Vagina (tissue), 2 donors: ENCODE measurements around the gene TMEM129. TPM values are rescaled to one million over a fixed set of nuclear protein-coding genes. Genes with fewer than 3 reads are reported as not detected.

Source experiments
- DNase-seq, 2 donors: peaks; one replicate each; pipeline ENCODE4 v3.0.0-alpha.2; 2017; ENCODE audit errors: extremely low spot score in 2 of 2
- H3K27ac ChIP-seq: fragments of 200-600 bp; sonication (generic); one replicate; pipeline ENCODE4 v1.5.1; 2019
- H3K27me3 ChIP-seq: fragments of 200-600 bp; sonication (generic); one replicate; pipeline ENCODE4 v1.5.1; 2019
- H3K36me3 ChIP-seq, 2 donors: fragments of 200-600 bp; sonication (generic); one replicate each; pipeline ENCODE4 v1.5.1; 2017 to 2019
- H3K4me1 ChIP-seq: fragments of 200-600 bp; sonication (generic); one replicate; pipeline ENCODE4 v1.5.1; 2019
- H3K4me3 ChIP-seq, 2 donors: fragments of 200-600 bp; sonication (generic); 1 replicate in 1 of 2; 2 replicates in 1 of 2; pipeline ENCODE4 v1.5.1; 2016 to 2019
- H3K9me3 ChIP-seq: fragments of 200-600 bp; sonication (generic); one replicate; pipeline ENCODE4 v1.5.1; 2019
- POLR2A ChIP-seq, 2 donors: fragments of 450-650 bp; IDR thresholded peaks; one replicate each; pipeline ENCODE4 v1.6.1; 2017; ENCODE audit warnings: antibody characterized with exemption in 2 of 2, mild to moderate bottlenecking in 2 of 2, moderate library complexity in 2 of 2
- POLR2AphosphoS5 ChIP-seq, 2 donors: sonication (generic); formaldehyde crosslinking; IDR thresholded peaks; one replicate each; pipeline ENCODE4 v1.9.0; 2017; ENCODE audit warnings: antibody characterized with exemption in 2 of 2, mild to moderate bottlenecking in 2 of 2, low read depth in 1 of 2; ENCODE audit not compliant: insufficient read depth in 1 of 2
- intact Hi-C: fragments of 100-400 bp; cut with DNase I; formaldehyde crosslinking; loops from one replicate; pipeline ENCODE4 v1.15.1; 2023
- total RNA-seq: library from RNA; depleted of rRNA; stranded (reverse); fragments of >200 nt; gene quantifications from one replicate; pipeline ENCODE4 v1.2.3, GENCODE V29; 2016
- TF ChIP-seq, protein P1 (sequence below), 3 experiments: fragments of 450-650 bp in 2 of 3; fragments of 200-600 bp in 1 of 3; sonication (generic) in 1 of 3; IDR thresholded peaks; one replicate each; pipeline ENCODE4 v1.5.1; 2017 to 2019; ENCODE audit warnings: antibody characterized with exemption in 3 of 3, mild to moderate bottlenecking in 2 of 3, moderate library complexity in 2 of 3

TMEM129 gene
- total RNA-seq, 1 donor from 2014 or later = 50.6 TPM

DNA sequence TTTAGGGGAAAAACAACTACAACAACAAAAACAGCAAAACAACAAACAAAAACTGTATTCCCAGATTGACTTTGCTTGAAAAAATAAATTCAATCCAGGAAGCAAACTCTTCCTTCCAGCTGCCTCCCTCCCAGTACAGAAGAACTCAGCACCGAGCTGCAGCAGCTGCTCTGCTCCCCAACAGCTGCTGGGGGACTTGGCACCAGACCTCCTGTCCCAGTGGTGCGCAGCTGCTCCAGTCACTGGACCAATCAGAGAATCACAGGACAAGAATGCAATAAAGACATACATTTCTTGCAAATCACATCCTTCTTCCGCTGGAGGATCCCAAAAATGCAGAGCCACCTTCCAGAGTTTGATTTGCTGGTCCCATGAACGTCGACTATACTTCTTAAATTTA, 25.2 kb downstream of the TMEM129 start:
- Histone ChIP-seq H3K4me1 (no peaks in the 10 kb centered on the region), H3K9me3 (no peaks in the 10 kb centered on the region)
- DNase-seq = no peak

DNA sequence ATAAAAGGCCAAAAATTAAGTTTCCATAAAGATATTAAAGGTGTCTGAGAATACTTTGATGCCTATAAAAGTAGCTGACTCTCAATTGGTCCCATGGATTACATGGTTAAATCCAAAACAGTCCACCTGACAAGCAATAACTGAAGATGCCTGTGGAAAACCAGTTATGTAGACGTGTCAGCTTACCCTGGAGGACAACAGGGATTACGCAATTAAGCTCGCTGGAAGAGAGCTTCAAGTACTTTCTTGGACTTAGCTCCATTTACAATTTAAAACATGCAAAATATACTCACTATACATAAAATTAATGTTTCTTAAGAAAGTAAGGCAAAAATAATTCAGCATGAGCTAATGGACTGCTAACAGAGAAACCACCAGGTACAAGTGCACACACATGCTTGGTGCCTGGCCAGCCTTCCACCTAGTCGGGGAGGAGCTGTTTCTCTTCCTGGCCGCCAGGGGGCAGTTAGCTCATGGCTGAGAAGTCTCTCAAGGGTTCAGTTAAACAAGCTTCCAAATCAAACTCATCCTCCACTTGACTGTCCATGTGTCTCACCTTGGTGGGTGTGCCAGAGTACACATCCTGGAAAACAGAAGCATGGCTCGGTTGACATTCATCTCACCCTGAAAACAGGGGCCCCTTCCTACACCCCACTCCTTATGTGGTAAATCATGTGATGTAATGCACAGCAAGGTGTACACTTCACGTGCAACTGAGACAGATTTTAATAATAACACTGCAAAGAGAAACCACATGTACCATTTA, 27.8 kb downstream of the TMEM129 start:
- intact Hi-C loops = no loop called here
- DNase-seq = no peak
- TF ChIP-seq, protein P1, sequence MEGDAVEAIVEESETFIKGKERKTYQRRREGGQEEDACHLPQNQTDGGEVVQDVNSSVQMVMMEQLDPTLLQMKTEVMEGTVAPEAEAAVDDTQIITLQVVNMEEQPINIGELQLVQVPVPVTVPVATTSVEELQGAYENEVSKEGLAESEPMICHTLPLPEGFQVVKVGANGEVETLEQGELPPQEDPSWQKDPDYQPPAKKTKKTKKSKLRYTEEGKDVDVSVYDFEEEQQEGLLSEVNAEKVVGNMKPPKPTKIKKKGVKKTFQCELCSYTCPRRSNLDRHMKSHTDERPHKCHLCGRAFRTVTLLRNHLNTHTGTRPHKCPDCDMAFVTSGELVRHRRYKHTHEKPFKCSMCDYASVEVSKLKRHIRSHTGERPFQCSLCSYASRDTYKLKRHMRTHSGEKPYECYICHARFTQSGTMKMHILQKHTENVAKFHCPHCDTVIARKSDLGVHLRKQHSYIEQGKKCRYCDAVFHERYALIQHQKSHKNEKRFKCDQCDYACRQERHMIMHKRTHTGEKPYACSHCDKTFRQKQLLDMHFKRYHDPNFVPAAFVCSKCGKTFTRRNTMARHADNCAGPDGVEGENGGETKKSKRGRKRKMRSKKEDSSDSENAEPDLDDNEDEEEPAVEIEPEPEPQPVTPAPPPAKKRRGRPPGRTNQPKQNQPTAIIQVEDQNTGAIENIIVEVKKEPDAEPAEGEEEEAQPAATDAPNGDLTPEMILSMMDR (IDR thresholded peaks at IDR 0.05) = peak; percentile 49 to 78 (median 74)
- TF ChIP-seq POLR2AphosphoS5 (IDR thresholded peaks at IDR 0.05; ENCODE audit: insufficient read depth in 1 of 2, low read depth in 1 of 2) = no peak
- no peak overlapping the region for H3K27ac ChIP-seq
- H3K27me3 ChIP-seq = no peaks in the 10 kb centered on the region
- no peaks in the 10 kb centered on the region for H3K9me3 ChIP-seq
- peaks cover 0 to 61% of the 10 kb centered on the region in 2 donors for H3K36me3 ChIP-seq
- no peaks in the 10 kb centered on the region for H3K4me1 ChIP-seq
- H3K4me3 ChIP-seq = no peak overlapping the region

More for the DNA sequence above, 25.2 kb downstream of the TMEM129 start:
- intact Hi-C loops = no loop called here
- H3K27ac ChIP-seq = no peak overlapping the region
- peaks cover 0 to 78% of the 10 kb centered on the region in 2 donors for H3K36me3 ChIP-seq
- H3K27me3 ChIP-seq = no peaks in the 10 kb centered on the region
- no peak for TF ChIP-seq POLR2AphosphoS5 (IDR thresholded peaks at IDR 0.05; ENCODE audit: insufficient read depth in 1 of 2, low read depth in 1 of 2)
- TF ChIP-seq, protein P1 (IDR thresholded peaks at IDR 0.05) = no peak
- no peak overlapping the region for H3K4me3 ChIP-seq

DNA sequence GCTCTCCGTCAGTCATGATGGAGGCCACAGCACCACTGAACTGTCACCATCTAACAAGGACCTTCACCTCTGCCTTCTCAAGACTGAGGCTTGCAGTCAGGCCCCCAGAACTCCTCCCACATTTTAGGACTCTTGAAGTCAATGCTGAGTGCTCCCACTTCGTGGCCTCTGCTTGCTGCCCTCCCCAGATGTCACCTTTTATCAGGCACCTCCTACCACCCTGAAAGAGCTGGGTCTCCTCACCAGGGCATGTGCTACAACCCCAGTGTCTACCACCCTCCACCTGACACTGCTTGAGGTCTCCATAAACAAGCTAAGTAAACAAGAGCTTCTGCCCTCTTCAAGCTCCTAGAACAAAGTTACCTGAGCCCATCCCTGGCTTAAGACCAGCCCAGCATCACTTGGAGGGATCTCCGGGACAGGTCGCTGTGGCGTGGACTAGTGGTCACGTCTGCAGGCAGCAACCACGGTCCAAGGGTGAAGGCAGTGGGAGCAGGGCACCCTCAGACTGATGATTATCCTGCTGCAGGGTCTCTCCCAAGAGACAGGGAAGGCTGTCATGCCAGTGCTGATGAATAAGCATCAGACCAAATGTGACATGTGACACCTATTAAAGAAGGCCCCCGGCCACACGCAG, 29.3 kb downstream of the TMEM129 start:
- no peak overlapping the region for H3K27ac ChIP-seq
- H3K4me3 ChIP-seq = no peak overlapping the region
- DNase-seq = no peak
- H3K4me1 ChIP-seq = no peaks in the 10 kb centered on the region
- H3K9me3 ChIP-seq = no peaks in the 10 kb centered on the region
- intact Hi-C loops = no loop called here
- peaks cover 0 to 47% of the 10 kb centered on the region in 2 donors for H3K36me3 ChIP-seq
- TF ChIP-seq, protein P1 (IDR thresholded peaks at IDR 0.05) = no peak
- TF ChIP-seq POLR2AphosphoS5 (IDR thresholded peaks at IDR 0.05; ENCODE audit: insufficient read depth in 1 of 2, low read depth in 1 of 2) = no peak
- TF ChIP-seq POLR2A (IDR thresholded peaks at IDR 0.05) = no peak
- no peaks in the 10 kb centered on the region for H3K27me3 ChIP-seq

DNA sequence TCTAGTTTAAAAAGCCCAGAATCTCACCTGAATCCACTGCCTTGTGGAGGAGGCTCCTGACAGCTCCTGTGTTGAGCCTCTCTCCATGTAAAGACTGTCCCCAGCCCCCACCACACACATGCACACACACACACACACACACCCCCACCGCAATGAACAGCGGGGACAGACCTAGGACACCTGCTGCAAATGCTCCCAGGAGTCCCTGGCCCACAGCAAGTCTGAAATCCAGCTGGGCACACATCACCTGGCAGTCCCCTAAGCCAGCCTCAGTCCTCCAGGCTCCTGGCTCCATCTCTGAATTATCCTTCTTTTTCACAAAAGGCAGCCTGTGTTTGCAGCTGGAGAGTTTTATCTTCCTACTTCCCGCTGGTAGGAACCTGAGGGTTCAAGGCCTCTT, 30.4 kb downstream of the TMEM129 start:
- no peak for DNase-seq
- H3K27ac ChIP-seq = no peak overlapping the region
- H3K4me3 ChIP-seq = no peak overlapping the region
- peaks cover 0 to 36% of the 10 kb centered on the region in 2 donors for H3K36me3 ChIP-seq
- TF ChIP-seq POLR2A (IDR thresholded peaks at IDR 0.05) (no peak), POLR2AphosphoS5 (IDR thresholded peaks at IDR 0.05; ENCODE audit: insufficient read depth in 1 of 2, low read depth in 1 of 2) (no peak)
- TF ChIP-seq, protein P1 (IDR thresholded peaks at IDR 0.05) = no peak
- H3K9me3 ChIP-seq = no peaks in the 10 kb centered on the region
- intact Hi-C loops = no loop called here
- no peaks in the 10 kb centered on the region for H3K4me1 ChIP-seq
- no peaks in the 10 kb centered on the region for H3K27me3 ChIP-seq
